A172 (cell line): Measurements from ENCODE around the gene KCNJ18. TPM values are rescaled to one million over a fixed set of nuclear protein-coding genes. Genes with fewer than 3 reads are reported as not detected.
"Not testable (repeated sequence)": the region's sequence is repeated elsewhere in the genome, so short reads cannot be mapped to it uniquely, and the experiment has no call there.

ENCODE experiments used
- DNase-seq: peaks from one replicate; pipeline ENCODE4 v3.0.0-alpha.2; 2015; ENCODE audit warnings: low spot score
- total RNA-seq: library from RNA; depleted of rRNA; stranded (reverse); fragments of >200 nt; shearing (Covaris generic); gene quantifications from 2 replicates; pipeline ENCODE4 v1.2.3, GENCODE V29; 2014

The KCNJ18 gene
- total RNA-seq, 1 experiment from 2014 or later = not detected

- DNase-seq = not testable (repeated sequence)
These were observed 32.1 kb downstream of the KCNJ18 start for GRCh38 chr17:21724216-21725006.

- DNase-seq = not testable (repeated sequence)
These were observed 38.8 kb downstream of the KCNJ18 start for GRCh38 chr17:21731076-21731475.

GRCh38 chr17:21733931-21734330 is 41.6 kb downstream of the KCNJ18 start:
- DNase-seq = not testable (repeated sequence)

- not testable (repeated sequence) for DNase-seq
These were observed 43.5 kb downstream of the KCNJ18 start for GRCh38 chr17:21735814-21736213.

GRCh38 chr17:21737015-21737580 is 44.8 kb downstream of the KCNJ18 start:
- DNase-seq = not testable (repeated sequence)

- not testable (repeated sequence) for DNase-seq
These were observed 45.9 kb downstream of the KCNJ18 start for GRCh38 chr17:21738241-21738640.

GRCh38 chr17:21738877-21739474 is 46.7 kb downstream of the KCNJ18 start:
- DNase-seq = peak; percentile 40

GRCh38 chr17:21739485-21739884 is 47.2 kb downstream of the KCNJ18 start:
- DNase-seq = not testable (repeated sequence)

- peak; percentile 23 for DNase-seq
These were observed 48.5 kb downstream of the KCNJ18 start for GRCh38 chr17:21740836-21741235.

- DNase-seq = not testable (repeated sequence)
These were observed 49.2 kb downstream of the KCNJ18 start for GRCh38 chr17:21741520-21741919.

- no peak for DNase-seq
These were observed 50.0 kb downstream of the KCNJ18 start for GRCh38 chr17:21742326-21742725.

- not testable (repeated sequence) for DNase-seq
These were observed 51.8 kb downstream of the KCNJ18 start for GRCh38 chr17:21744151-21744550.

- not testable (repeated sequence) for DNase-seq
These were observed 52.3 kb downstream of the KCNJ18 start for GRCh38 chr17:21744621-21745020.

GRCh38 chr17:21745385-21746054 is 53.2 kb downstream of the KCNJ18 start:
- not testable (repeated sequence) for DNase-seq

- DNase-seq = not testable (repeated sequence)
These were observed 54.1 kb downstream of the KCNJ18 start for GRCh38 chr17:21746415-21746814.

GRCh38 chr17:21747195-21747915 is 55.0 kb downstream of the KCNJ18 start:
- not testable (repeated sequence) for DNase-seq

GRCh38 chr17:21748686-21749085 is 56.4 kb downstream of the KCNJ18 start:
- DNase-seq = not testable (repeated sequence)

GRCh38 chr17:21749696-21750531 is 57.6 kb downstream of the KCNJ18 start:
- DNase-seq = not testable (repeated sequence)

- DNase-seq = not testable (repeated sequence)
These were observed 58.8 kb downstream of the KCNJ18 start for GRCh38 chr17:21751111-21751510.
